GM23338 (cell line): ENCODE measurements around the gene TOX2. TPM values are rescaled to one million over a fixed set of nuclear protein-coding genes. Genes with fewer than 3 reads are reported as not detected.

ENCODE experiments used
- ATAC-seq: fragments of 200-7000 bp; cut with Tn5 transposase; 3 replicates; pipeline ENCODE4 v1.9.1; 2020
- DNase-seq: peaks from one replicate; pipeline ENCODE4 v3.0.0-alpha.2; 2015; ENCODE audit warnings: low spot score
- H2AFZ ChIP-seq: fragments of 200-600 bp; sonication (generic); 2 replicates; pipeline ENCODE4 v1.8.0; 2016; ENCODE audit warnings: antibody characterized with exemption, mild to moderate bottlenecking, moderate library complexity
- H3F3A ChIP-seq: fragments of 200-600 bp; sonication (generic); replicated peaks from 2 replicates; pipeline ENCODE4 v1.8.0; 2017; ENCODE audit warnings: antibody characterized with exemption, mixed run types, low read depth
- H3K27ac ChIP-seq: fragments of 200-600 bp; sonication (generic); 2 replicates; pipeline ENCODE4 v1.6.1; 2016; ENCODE audit warnings: low read depth
- H3K27me3 ChIP-seq: fragments of 200-600 bp; sonication (generic); 2 replicates; pipeline ENCODE4 v1.8.0; 2016; ENCODE audit warnings: mild to moderate bottlenecking, mixed run types, moderate library complexity; ENCODE audit not compliant: insufficient read depth
- H3K36me3 ChIP-seq: fragments of 200-600 bp; sonication (generic); 2 replicates; pipeline ENCODE4 v1.8.0; 2016; ENCODE audit warnings: mild to moderate bottlenecking; ENCODE audit not compliant: insufficient read depth
- H3K4me1 ChIP-seq: fragments of 200-600 bp; sonication (generic); 2 replicates; pipeline ENCODE4 v1.8.0; 2016; ENCODE audit warnings: mild to moderate bottlenecking, moderate library complexity; ENCODE audit not compliant: insufficient read depth
- H3K4me2 ChIP-seq: fragments of 200-600 bp; sonication (generic); 2 replicates; pipeline ENCODE4 v1.7.1; 2017; ENCODE audit warnings: mixed run types
- H3K4me3 ChIP-seq: fragments of 200-600 bp; sonication (generic); 2 replicates; pipeline ENCODE4 v1.6.1; 2016; ENCODE audit warnings: mixed run types
- H3K79me2 ChIP-seq: fragments of 200-600 bp; sonication (generic); replicated peaks from 2 replicates; pipeline ENCODE4 v1.8.0; 2017; ENCODE audit warnings: mild to moderate bottlenecking; ENCODE audit not compliant: insufficient read depth
- H3K9me2 ChIP-seq: fragments of 200-600 bp; sonication (generic); 2 replicates; pipeline ENCODE4 v1.8.0; 2017; ENCODE audit not compliant: insufficient read depth
- H4K20me1 ChIP-seq: fragments of 200-600 bp; sonication (generic); replicated peaks from 2 replicates; pipeline ENCODE4 v1.8.0; 2017; ENCODE audit warnings: mild to moderate bottlenecking; ENCODE audit not compliant: insufficient read depth
- H3K27ac Mint-ChIP-seq: 2 replicates; pipeline ENCODE4 v1.8.0; 2020; ENCODE audit warnings: inconsistent platforms, mild to moderate bottlenecking, moderate library complexity, mixed read lengths
- H3K27me3 Mint-ChIP-seq: 3 replicates; pipeline ENCODE4 v1.8.0; 2022; ENCODE audit warnings: low read depth, mild to moderate bottlenecking, moderate library complexity, mixed read lengths, inconsistent platforms; ENCODE audit not compliant: insufficient read depth, poor library complexity
- H3K36me3 Mint-ChIP-seq: 3 replicates; pipeline ENCODE4 v1.8.0; 2021; ENCODE audit warnings: low read depth, mild to moderate bottlenecking, inconsistent platforms, moderate library complexity, mixed read lengths
- H3K4me1 Mint-ChIP-seq: 3 replicates; pipeline ENCODE4 v1.8.0; 2020; ENCODE audit warnings: mild to moderate bottlenecking, inconsistent platforms, mixed read lengths
- H3K4me3 Mint-ChIP-seq: 3 replicates; pipeline ENCODE4 v1.8.0; 2021; ENCODE audit warnings: moderate library complexity, mild to moderate bottlenecking, inconsistent platforms, mixed read lengths
- H3K9me3 Mint-ChIP-seq: 3 replicates; pipeline ENCODE4 v1.8.0; 2020; ENCODE audit warnings: moderate library complexity, mild to moderate bottlenecking, inconsistent platforms, mixed read lengths
- CREB1 ChIP-seq: fragments of 250-450 bp; sonication (Bioruptor Pico); IDR thresholded peaks from 2 replicates; pipeline ENCODE4 v1.5.0; 2020; ENCODE audit warnings: low read depth, mild to moderate bottlenecking, moderate library complexity
- CTCF ChIP-seq, 2 experiments: fragments of 200-600 bp in 1 of 2; sonication (generic) in 1 of 2; conservative IDR thresholded peaks; 2 replicates each; pipeline versions ENCODE4 v1.5.1 to v1.6.1; 2016 to 2017; ENCODE audit warnings: antibody characterized with exemption in 2 of 2, low read depth in 2 of 2, mild to moderate bottlenecking in 2 of 2, moderate library complexity in 1 of 2
- ETS1 ChIP-seq: IDR thresholded peaks from 2 replicates; pipeline ENCODE4 v1.6.1; 2016; ENCODE audit warnings: antibody characterized with exemption
- EZH2 ChIP-seq: fragments of 200-600 bp; sonication (generic); IDR thresholded peaks from one replicate; pipeline ENCODE4 v1.8.0; 2017; ENCODE audit warnings: antibody characterized with exemption, mild to moderate bottlenecking, low read depth; ENCODE audit not compliant: unreplicated experiment
- EZH2phosphoT487 ChIP-seq: fragments of 200-600 bp; sonication (generic); IDR thresholded peaks from one replicate; pipeline ENCODE4 v1.8.1; 2018; ENCODE audit warnings: antibody characterized with exemption; ENCODE audit not compliant: unreplicated experiment
- JUNB ChIP-seq: IDR thresholded peaks from one replicate; pipeline ENCODE4 v1.6.1; 2016; ENCODE audit warnings: antibody characterized with exemption; ENCODE audit not compliant: unreplicated experiment
- NANOG ChIP-seq: IDR thresholded peaks from 2 replicates; pipeline ENCODE4 v1.6.1; 2016; ENCODE audit warnings: antibody characterized with exemption, borderline replicate concordance
- POLR2AphosphoS5 ChIP-seq: IDR thresholded peaks from 2 replicates; pipeline ENCODE4 v1.6.1; 2016; ENCODE audit warnings: antibody characterized with exemption, low read depth
- REST ChIP-seq: IDR thresholded peaks from one replicate; pipeline ENCODE4 v1.6.1; 2018; ENCODE audit warnings: antibody characterized with exemption; ENCODE audit not compliant: unreplicated experiment
- STAT1 ChIP-seq: IDR thresholded peaks from one replicate; pipeline ENCODE4 v1.6.1; 2016; ENCODE audit warnings: antibody characterized with exemption; ENCODE audit not compliant: unreplicated experiment
- ZNF114 ChIP-seq: fragments of 250-450 bp; sonication (Bioruptor Pico); IDR thresholded peaks from 2 replicates; pipeline ENCODE4 v1.5.0; 2020; ENCODE audit warnings: mild to moderate bottlenecking, moderate library complexity
- ZNF331 ChIP-seq: fragments of 250-450 bp; sonication (Bioruptor Pico); IDR thresholded peaks from 2 replicates; pipeline ENCODE4 v1.5.0; 2020; ENCODE audit warnings: low read depth, mild to moderate bottlenecking, moderate library complexity
- ZNF462 ChIP-seq: fragments of 250-450 bp; sonication (Bioruptor Pico); IDR thresholded peaks from 2 replicates; pipeline ENCODE4 v1.5.0; 2020; ENCODE audit warnings: mild to moderate bottlenecking, moderate library complexity
- polyA plus RNA-seq: library from polyadenylated mRNA; unstranded; fragments of >200 nt; fragmentation: Nextera tagmentation; extraction: Ambion mirVana; gene quantifications from 2 replicates; pipeline ENCODE4 v1.2.1, GENCODE V29; 2016
- total RNA-seq: library from RNA; depleted of rRNA; stranded (reverse); fragments of >200 nt; shearing (Covaris generic); gene quantifications from 2 replicates; pipeline ENCODE4 v1.2.3, GENCODE V29; 2014

TOX2 gene
- total and polyA plus RNA-seq, 2 experiments from 2014 or later: 1.4 to 1.5 TPM

GRCh38 chr20:43913291-43914025, 1.2 kb upstream of the TOX2 start:
- Mint-ChIP-seq H3K27ac (no peak overlapping the region), H3K4me1 (peaks cover 16% of the 10 kb centered on the region; the same call in 2 of the 3 replicates), H3K27me3 (peaks cover 28% of the 10 kb centered on the region), H3K4me3 (peak overlapping the region; percentile 68), H3K9me3 (peaks cover 16% of the 10 kb centered on the region), H3K36me3 (no peaks in the 10 kb centered on the region)
- Histone ChIP-seq H3K4me1 (no peaks in the 10 kb centered on the region), H3K4me3 (no peak overlapping the region), H3K36me3 (no peaks in the 10 kb centered on the region), H4K20me1 (no peaks in the 10 kb centered on the region), H3K79me2 (no peaks in the 10 kb centered on the region), H2AFZ (peak overlapping the region; percentile 98; the same call in 1 of the 2 replicates), H3K27ac (no peak overlapping the region), H3K9me2 (no peaks in the 10 kb centered on the region), H3K4me2 (peak overlapping the region; percentile 84; the same call in 1 of the 2 replicates), H3K27me3 (peaks cover 50% of the 10 kb centered on the region), H3F3A (no peaks in the 10 kb centered on the region)
- peak; percentile 13 for DNase-seq
- TF ChIP-seq ZNF331 (CRISPR knock-in tag): no peak
- TF ChIP-seq ZNF462 (CRISPR knock-in tag): no peak
- TF ChIP-seq ETS1: no peak
- TF ChIP-seq NANOG: no peak
- no peak for TF ChIP-seq EZH2
- no peak for TF ChIP-seq CTCF (conservative IDR thresholded peaks at IDR 0.05; ENCODE audit: low read depth in 2 of 2)
- no peak for TF ChIP-seq REST
- no peak for TF ChIP-seq JUNB
- TF ChIP-seq EZH2phosphoT487: no peak
- TF ChIP-seq POLR2AphosphoS5: no peak
- no peak for TF ChIP-seq ZNF114 (CRISPR knock-in tag)
- TF ChIP-seq CREB1 (CRISPR knock-in tag): no peak
- TF ChIP-seq STAT1: no peak
- ATAC-seq: no peak
